NCI-H82 treated with DMSO at 0.1 percent for 48 hours (cell line): ENCODE results near the gene DHX38.

ENCODE experiments used
- DNase-seq: peaks from one replicate; lab custom pipeline; 2025; ENCODE audit not compliant: unreplicated experiment; lab: John Stamatoyannopoulos, UW

The DHX38 gene

GRCh38 chr16:72083778-72084404 lies 9.8 kb upstream of the DHX38 start:
- DNase-seq, result no peak

GRCh38 chr16:72084445-72084844 lies 9.2 kb upstream of the DHX38 start:
- no peak for DNase-seq

- no peak for DNase-seq
These were observed 8.6 kb upstream of the DHX38 start for GRCh38 chr16:72085002-72085401.

- no peak for DNase-seq
These were observed 2.4 kb upstream of the DHX38 start for GRCh38 chr16:72091217-72091616.

- DNase-seq, result no peak
These were observed 707 bp upstream of the DHX38 start for GRCh38 chr16:72092832-72093447.

GRCh38 chr16:72094266-72094610 lies 591 bp downstream of the DHX38 start:
- DNase-seq, result no peak

GRCh38 chr16:72098936-72099335 lies 5.3 kb downstream of the DHX38 start:
- no peak for DNase-seq

- DNase-seq, result peak; percentile 5
These were observed 5.8 kb downstream of the DHX38 start for GRCh38 chr16:72099377-72099818.

- no peak for DNase-seq
These were observed 7.5 kb downstream of the DHX38 start for GRCh38 chr16:72101195-72101594.

GRCh38 chr16:72104905-72105304 lies 11.3 kb downstream of the DHX38 start:
- no peak for DNase-seq

GRCh38 chr16:72105978-72106377 lies 12.3 kb downstream of the DHX38 start:
- DNase-seq, result no peak

GRCh38 chr16:72107371-72107770 lies 13.7 kb downstream of the DHX38 start:
- no peak for DNase-seq

- no peak for DNase-seq
These were observed 14.9 kb downstream of the DHX38 start for GRCh38 chr16:72108353-72109102.

GRCh38 chr16:72109300-72109699 lies 15.7 kb downstream of the DHX38 start:
- no peak for DNase-seq

- no peak for DNase-seq
These were observed 16.4 kb downstream of the DHX38 start for GRCh38 chr16:72109966-72110530.

GRCh38 chr16:72110662-72111615 lies 17.3 kb downstream of the DHX38 start:
- DNase-seq, result no peak

- no peak for DNase-seq
These were observed 18.2 kb downstream of the DHX38 start for GRCh38 chr16:72111657-72112451.

- no peak for DNase-seq
These were observed 18.8 kb downstream of the DHX38 start for GRCh38 chr16:72112452-72112792.

GRCh38 chr16:72112906-72113615 lies 19.4 kb downstream of the DHX38 start:
- no peak for DNase-seq

GRCh38 chr16:72113616-72113945 lies 19.9 kb downstream of the DHX38 start:
- DNase-seq, result no peak
